ENCODE data around the gene UXS1. TPM values are rescaled to one million over a fixed set of nuclear protein-coding genes. Genes with fewer than 3 reads are reported as not detected.

Gene UXS1
- total and polyA plus RNA-seq, 2 donors (not counting 1 experiment from before 2014, with no cell fraction given), result 20.3 to 44.8 TPM

GRCh38 chr2:106095478-106096298, 98.4 kb downstream of the UXS1 start:
- ChIA-PET POLR2A (no interaction called here), CTCF (interaction anchor here (1.0 to 2.2 kb wide), 4 partner anchors 8 to 519 kb away, joined by 4 to 6 read pairs (median 5); no protein-coding TSS in a partner anchor)
- H3K27me3 ChIP-seq (replicated peaks in 1 of 4; ENCODE audit: control extremely low read depth in 1 of 4, control insufficient read depth in 3 of 4, insufficient read depth in 4 of 4, low read length in 3 of 4), result no peaks in the 10 kb centered on the region
- H3K27me3 Mint-ChIP-seq, result no peaks in the 10 kb centered on the region
- peaks cover 25% of the 10 kb centered on the region for H3K4me1 Mint-ChIP-seq
- no peaks in the 10 kb centered on the region for H4K20me1 ChIP-seq (ENCODE audit: control insufficient read depth, insufficient read depth, low read length, poor library complexity, severe bottlenecking)
- H3K79me2 ChIP-seq (ENCODE audit: control insufficient read depth, insufficient read depth, low read length), result no peaks in the 10 kb centered on the region
- ATAC-seq (ENCODE audit: low read depth), result peak; percentile 97
- 35% methylated on average over 18 of the region's 21 CpGs for WGBS (ENCODE audit: insufficient coverage)
- H3K9ac ChIP-seq (ENCODE audit: low read length), result peak overlapping the region; percentile 34
- H3K27ac Mint-ChIP-seq, result peak overlapping the region; percentile 77
- TF ChIP-seq, protein P1, sequence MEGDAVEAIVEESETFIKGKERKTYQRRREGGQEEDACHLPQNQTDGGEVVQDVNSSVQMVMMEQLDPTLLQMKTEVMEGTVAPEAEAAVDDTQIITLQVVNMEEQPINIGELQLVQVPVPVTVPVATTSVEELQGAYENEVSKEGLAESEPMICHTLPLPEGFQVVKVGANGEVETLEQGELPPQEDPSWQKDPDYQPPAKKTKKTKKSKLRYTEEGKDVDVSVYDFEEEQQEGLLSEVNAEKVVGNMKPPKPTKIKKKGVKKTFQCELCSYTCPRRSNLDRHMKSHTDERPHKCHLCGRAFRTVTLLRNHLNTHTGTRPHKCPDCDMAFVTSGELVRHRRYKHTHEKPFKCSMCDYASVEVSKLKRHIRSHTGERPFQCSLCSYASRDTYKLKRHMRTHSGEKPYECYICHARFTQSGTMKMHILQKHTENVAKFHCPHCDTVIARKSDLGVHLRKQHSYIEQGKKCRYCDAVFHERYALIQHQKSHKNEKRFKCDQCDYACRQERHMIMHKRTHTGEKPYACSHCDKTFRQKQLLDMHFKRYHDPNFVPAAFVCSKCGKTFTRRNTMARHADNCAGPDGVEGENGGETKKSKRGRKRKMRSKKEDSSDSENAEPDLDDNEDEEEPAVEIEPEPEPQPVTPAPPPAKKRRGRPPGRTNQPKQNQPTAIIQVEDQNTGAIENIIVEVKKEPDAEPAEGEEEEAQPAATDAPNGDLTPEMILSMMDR (IDR thresholded peaks at IDR 0.05), result no peak
- TF ChIP-seq EZH2 (IDR thresholded peaks at IDR 0.05; ENCODE audit: borderline replicate concordance, insufficient read depth, low read depth, low read length, poor library complexity, severe bottlenecking), result no peak
- peaks cover 0 to 7% (median 0%) of the 10 kb centered on the region in 3 donors for H3K9me3 ChIP-seq (ENCODE audit: control extremely low read depth in 1 of 3, control insufficient read depth in 2 of 3, insufficient read depth in 1 of 3, low read length in 2 of 3)
- intact Hi-C loops (cut with micrococcal nuclease), result loop anchor here (5.0 kb wide), 1 partner anchor 518 kb away; no protein-coding TSS in a partner anchor
- H2AFZ ChIP-seq (ENCODE audit: insufficient read depth, low read depth, low read length, poor library complexity, severe bottlenecking), result peak overlapping the region; percentile 71
- H3K4me2 ChIP-seq (replicated peaks; ENCODE audit: low read depth, low read length, poor library complexity, severe bottlenecking), result peak overlapping the region; percentile 76
- peak overlapping the region; percentile 59 to 83 for H3K27ac ChIP-seq (ENCODE audit: low read length in 2 of 2)
- peak overlapping the region in 4 of 5 experiments; percentile 2 to 38 (median 32) for H3K4me3 ChIP-seq (ENCODE audit: control extremely low read depth in 1 of 5, extremely low read depth in 1 of 5, insufficient read depth in 1 of 5, low read depth in 2 of 5, low read length in 4 of 5)
- peaks cover 30 to 32% of the 10 kb centered on the region in 2 donors for H3K4me1 ChIP-seq (ENCODE audit: control insufficient read depth in 2 of 2, insufficient read depth in 2 of 2, low read length in 2 of 2)
- H3K9me3 Mint-ChIP-seq (ENCODE audit: insufficient read depth), result no peaks in the 10 kb centered on the region
- H3K36me3 ChIP-seq (replicated peaks in 1 of 2; ENCODE audit: control extremely low read depth in 1 of 2, control insufficient read depth in 1 of 2, extremely low read depth in 1 of 2, insufficient read depth in 2 of 2, low read length in 1 of 2), result peaks cover 19 to 37% of the 10 kb centered on the region in 2 experiments
- peak overlapping the region; percentile 40 for H3K4me3 Mint-ChIP-seq
- peak; percentile 69 for DNase-seq
